CD4-positive, alpha-beta T cell treated with Interferon gamma for 1 hour (primary cell): Measurements from ENCODE around the gene UBA3.

Source experiments
- DNase-seq: peaks from one replicate; pipeline ENCODE4 v3.0.0-alpha.2; 2020

The UBA3 gene

GRCh38 chr3:69009559-69010410, 70.4 kb downstream of the UBA3 start:
- no peak for DNase-seq

GRCh38 chr3:69008980-69009379, 71.2 kb downstream of the UBA3 start:
- DNase-seq: no peak

- no peak for DNase-seq
Observed at GRCh38 chr3:69005791-69006482, 74.2 kb downstream of the UBA3 start.

- no peak for DNase-seq
Observed at GRCh38 chr3:69005071-69005790, 74.9 kb downstream of the UBA3 start.
